GM23248 (cell line): ENCODE measurements around the gene TMEM63C. TPM values are rescaled to one million over a fixed set of nuclear protein-coding genes. Genes with fewer than 3 reads are reported as not detected.

Experiments used
- DNase-seq: peaks from one replicate; pipeline ENCODE4 v3.0.0-alpha.2; 2015
- H2AFZ ChIP-seq: fragments of 200-600 bp; sonication (generic); 2 replicates; pipeline ENCODE4 v1.6.1; 2016; ENCODE audit warnings: antibody characterized with exemption
- H3F3A ChIP-seq: fragments of 200-600 bp; sonication (generic); 2 replicates; pipeline ENCODE4 v1.6.1; 2016; ENCODE audit warnings: mild to moderate bottlenecking, antibody characterized with exemption, mixed run types; ENCODE audit not compliant: insufficient read depth
- H3K27ac ChIP-seq: fragments of 200-600 bp; sonication (generic); 2 replicates; pipeline ENCODE4 v1.5.1; 2016; ENCODE audit warnings: mild to moderate bottlenecking
- H3K27me3 ChIP-seq: fragments of 200-600 bp; sonication (generic); replicated peaks from 2 replicates; pipeline ENCODE4 v1.6.1; 2016; ENCODE audit warnings: mild to moderate bottlenecking; ENCODE audit not compliant: insufficient read depth
- H3K36me3 ChIP-seq: fragments of 200-600 bp; sonication (generic); 2 replicates; pipeline ENCODE4 v1.6.1; 2016; ENCODE audit warnings: low read depth, mild to moderate bottlenecking
- H3K4me1 ChIP-seq: fragments of 200-600 bp; sonication (generic); 2 replicates; pipeline ENCODE4 v1.6.1; 2016; ENCODE audit warnings: mild to moderate bottlenecking; ENCODE audit not compliant: insufficient read depth
- H3K4me2 ChIP-seq: fragments of 200-600 bp; sonication (generic); one replicate; pipeline ENCODE4 v1.6.1; 2016; ENCODE audit warnings: mild to moderate bottlenecking; ENCODE audit not compliant: unreplicated experiment
- H3K4me3 ChIP-seq: fragments of 200-600 bp; sonication (generic); 2 replicates; pipeline ENCODE4 v1.5.1; 2016; ENCODE audit warnings: mild to moderate bottlenecking
- H3K79me2 ChIP-seq: fragments of 200-600 bp; sonication (generic); 2 replicates; pipeline ENCODE4 v1.6.1; 2016; ENCODE audit warnings: mild to moderate bottlenecking; ENCODE audit not compliant: insufficient read depth
- H3K9ac ChIP-seq: fragments of 200-600 bp; sonication (generic); 2 replicates; pipeline ENCODE4 v1.6.1; 2016; ENCODE audit warnings: mild to moderate bottlenecking
- H3K9me2 ChIP-seq: fragments of 200-600 bp; sonication (generic); 2 replicates; pipeline ENCODE4 v1.6.1; 2016; ENCODE audit warnings: mixed run types, mild to moderate bottlenecking, moderate library complexity; ENCODE audit not compliant: insufficient read depth
- H3K9me3 ChIP-seq: fragments of 200-600 bp; sonication (generic); one replicate; pipeline ENCODE4 v1.6.1; 2017; ENCODE audit warnings: low read depth
- H4K20me1 ChIP-seq: fragments of 200-600 bp; sonication (generic); 2 replicates; pipeline ENCODE4 v1.6.0; 2016; ENCODE audit not compliant: insufficient read depth
- EZH2 ChIP-seq: fragments of 200-600 bp; sonication (generic); IDR thresholded peaks from 2 replicates; pipeline ENCODE4 v1.6.1; 2018; ENCODE audit warnings: antibody characterized with exemption, mild to moderate bottlenecking; ENCODE audit not compliant: insufficient read depth, poor library complexity, severe bottlenecking
- EZH2phosphoT487 ChIP-seq: fragments of 200-600 bp; sonication (generic); IDR thresholded peaks from 2 replicates; pipeline ENCODE4 v1.6.1; 2018; ENCODE audit warnings: antibody characterized with exemption, moderate library complexity, mild to moderate bottlenecking, low read depth; ENCODE audit not compliant: insufficient read depth
- WGBS, 2 experiments: methylation state at CpG; one replicate each; pipeline ENCODE4 v1.1.6; 2015 to 2017; ENCODE audit warnings: low lambda C conversion rate in 2 of 2, low coverage in 1 of 2; ENCODE audit errors: missing lambda C conversion rate in 2 of 2; 5-methylcytosine and 5-hydroxymethylcytosine counted together
- in situ Hi-C: fragments of 300-500 bp; cut with MboI; formaldehyde crosslinking; loops from 2 replicates; pipeline ENCODE4 v1.15.0; 2020
- polyA plus RNA-seq: library from polyadenylated mRNA; unstranded; fragments of >200 nt; fragmentation: Nextera tagmentation; extraction: Ambion mirVana; gene quantifications from 2 replicates; pipeline ENCODE4 v1.2.1, GENCODE V29; 2016
- total RNA-seq: library from RNA; depleted of rRNA; stranded (reverse); fragments of >200 nt; shearing (Covaris generic); gene quantifications from 2 replicates; pipeline ENCODE4 v1.2.3, GENCODE V29; 2014

Gene TMEM63C
- total and polyA plus RNA-seq, 2 experiments from 2014 or later: not detected

- H3K27ac ChIP-seq: no peak overlapping the region
- in situ Hi-C loops: no loop called here
- WGBS, 2 experiments: 47 to 51% methylated on average over 8 of the region's 8 CpGs
Measured at GRCh38 chr14:77275601-77276017, 94.0 kb downstream of the TMEM63C start.

GRCh38 chr14:77276295-77276935 lies 94.8 kb downstream of the TMEM63C start:
- in situ Hi-C loops: no loop called here
- no peaks in the 10 kb centered on the region for H3F3A ChIP-seq
- no peak overlapping the region for H3K4me3 ChIP-seq
- no peak overlapping the region for H3K9ac ChIP-seq
- H3K9me3 ChIP-seq: no peaks in the 10 kb centered on the region
- DNase-seq: no peak
- no peaks in the 10 kb centered on the region for H3K36me3 ChIP-seq
- no peak overlapping the region for H3K27ac ChIP-seq
- H3K4me1 ChIP-seq: no peaks in the 10 kb centered on the region
- no peaks in the 10 kb centered on the region for H3K9me2 ChIP-seq
- no peak overlapping the region for H3K4me2 ChIP-seq
- no peaks in the 10 kb centered on the region for H3K79me2 ChIP-seq
- peaks cover 9% of the 10 kb centered on the region; the same call in 1 of the 2 replicates for H3K27me3 ChIP-seq
- 91 to 92% methylated on average over 15 of the region's 15 CpGs for WGBS, 2 experiments
- no peak overlapping the region for H2AFZ ChIP-seq
- TF ChIP-seq EZH2: no peak
- TF ChIP-seq EZH2phosphoT487: no peak
- no peaks in the 10 kb centered on the region for H4K20me1 ChIP-seq

More at GRCh38 chr14:77275601-77276017, 94.0 kb downstream of the TMEM63C start:
- no peaks in the 10 kb centered on the region for H3F3A ChIP-seq
- TF ChIP-seq EZH2phosphoT487 (no peak), EZH2 (no peak)
- H3K4me2 ChIP-seq: no peak overlapping the region
- H4K20me1 ChIP-seq: no peaks in the 10 kb centered on the region
- DNase-seq: no peak
- H3K9me3 ChIP-seq: no peaks in the 10 kb centered on the region
- H3K9ac ChIP-seq: no peak overlapping the region
- H2AFZ ChIP-seq: no peak overlapping the region
- no peak overlapping the region for H3K4me3 ChIP-seq
- H3K4me1 ChIP-seq: no peaks in the 10 kb centered on the region
- H3K27me3 ChIP-seq: peaks cover 13% of the 10 kb centered on the region; the same call in 1 of the 2 replicates
- H3K36me3 ChIP-seq: no peaks in the 10 kb centered on the region
- H3K9me2 ChIP-seq: no peaks in the 10 kb centered on the region
- H3K79me2 ChIP-seq: no peaks in the 10 kb centered on the region

- in situ Hi-C loops: no loop called here
- 76 to 80% methylated on average over 12 of the region's 12 CpGs for WGBS, 2 experiments
- TF ChIP-seq EZH2phosphoT487 (no peak), EZH2 (no peak)
- no peak overlapping the region for H2AFZ ChIP-seq
- no peaks in the 10 kb centered on the region for H3K4me1 ChIP-seq
- no peaks in the 10 kb centered on the region for H3K79me2 ChIP-seq
- no peak overlapping the region for H3K9ac ChIP-seq
- H3K9me3 ChIP-seq: no peaks in the 10 kb centered on the region
- H3F3A ChIP-seq: no peaks in the 10 kb centered on the region
- peaks cover 4% of the 10 kb centered on the region; the same call in 1 of the 2 replicates for H3K27me3 ChIP-seq
- H3K27ac ChIP-seq: no peak overlapping the region
- H3K36me3 ChIP-seq: no peaks in the 10 kb centered on the region
- DNase-seq: no peak
- H4K20me1 ChIP-seq: no peaks in the 10 kb centered on the region
- no peaks in the 10 kb centered on the region for H3K9me2 ChIP-seq
- H3K4me2 ChIP-seq: no peak overlapping the region
- no peak overlapping the region for H3K4me3 ChIP-seq
Measured at GRCh38 chr14:77276959-77277358, 95.4 kb downstream of the TMEM63C start.

- 91 to 93% methylated on average over 14 of the region's 14 CpGs for WGBS, 2 experiments
- in situ Hi-C loops: no loop called here
- Histone ChIP-seq H3K36me3 (no peaks in the 10 kb centered on the region; the same call in 1 of the 2 replicates), H3K9ac (no peak overlapping the region), H3K4me1 (no peaks in the 10 kb centered on the region), H2AFZ (no peak overlapping the region), H3K27ac (no peak overlapping the region), H3K9me2 (no peaks in the 10 kb centered on the region), H3K4me3 (no peak overlapping the region), H3K9me3 (no peaks in the 10 kb centered on the region), H4K20me1 (no peaks in the 10 kb centered on the region), H3K27me3 (no peaks in the 10 kb centered on the region), H3K79me2 (no peaks in the 10 kb centered on the region), H3F3A (no peaks in the 10 kb centered on the region), H3K4me2 (no peak overlapping the region)
- DNase-seq: no peak
- no peak for TF ChIP-seq EZH2phosphoT487
Measured at GRCh38 chr14:77278461-77279230, 97.0 kb downstream of the TMEM63C start.
